ENCODE data around the gene IDH3A. TPM values are rescaled to one million over a fixed set of nuclear protein-coding genes. Genes with fewer than 3 reads are reported as not detected.

Gene IDH3A
- total RNA-seq, 1 donor from 2014 or later = 19.3 TPM

DNA sequence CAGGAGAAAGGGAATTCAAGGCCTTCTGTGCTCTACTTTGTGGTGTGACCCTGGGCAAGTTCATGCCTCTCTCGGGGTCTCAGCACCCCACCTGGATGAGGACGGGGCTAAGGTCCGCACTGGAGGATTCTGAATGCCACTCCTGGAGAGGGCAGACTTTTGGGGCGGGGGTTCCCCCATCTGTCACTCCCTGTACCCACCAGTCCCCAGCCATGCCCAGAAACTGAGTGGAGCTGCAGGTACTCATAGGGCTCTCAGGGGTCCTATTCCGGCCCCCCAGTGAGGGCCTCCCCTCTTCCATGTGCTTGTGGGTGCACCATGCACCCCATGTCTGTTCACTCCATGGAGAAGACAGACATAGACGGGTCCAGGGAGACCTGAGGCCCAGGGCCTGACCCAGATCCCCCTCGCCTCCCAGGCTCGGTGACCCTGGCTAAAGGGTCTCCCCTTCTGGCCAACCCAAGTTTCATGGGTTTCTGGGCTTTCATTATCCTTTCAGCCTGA is 59.2 kb downstream of the IDH3A start:
- no peaks in the 10 kb centered on the region for H3K9me3 ChIP-seq (ENCODE audit: low read depth)
- H3K27ac ChIP-seq = no peak overlapping the region
- no peaks in the 10 kb centered on the region for H3K4me1 ChIP-seq
- H3K4me3 ChIP-seq = no peak overlapping the region
- Mint-ChIP-seq H3K9me3 (no peaks in the 10 kb centered on the region), H3K27me3 (ENCODE audit: insufficient read depth, low read depth) (peaks cover 7% of the 10 kb centered on the region), H3K4me1 (peaks cover 20% of the 10 kb centered on the region), H3K36me3 (no peaks in the 10 kb centered on the region), H3K4me3 (no peak overlapping the region), H3K27ac (no peak overlapping the region)
- H3K9ac ChIP-seq = no peak overlapping the region
- no peaks in the 10 kb centered on the region for H3K79me2 ChIP-seq (ENCODE audit: low read depth)
- no peaks in the 10 kb centered on the region for H3K27me3 ChIP-seq
- H3K4me2 ChIP-seq = no peak overlapping the region
- H4K20me1 ChIP-seq (ENCODE audit: low read depth) = no peaks in the 10 kb centered on the region
- TF ChIP-seq EZH2phosphoT487 (IDR thresholded peaks at IDR 0.05) = no peak
- TF ChIP-seq EZH2 (IDR thresholded peaks at IDR 0.05) = no peak
- TF ChIP-seq CTCF (IDR thresholded peaks at IDR 0.05) = no peak
- no peak for DNase-seq (ENCODE audit: low spot score)
- H3F3A ChIP-seq (ENCODE audit: low read depth) = no peaks in the 10 kb centered on the region
- H2AFZ ChIP-seq (replicated peaks) = no peak overlapping the region
- H3K36me3 ChIP-seq = no peaks in the 10 kb centered on the region

DNA sequence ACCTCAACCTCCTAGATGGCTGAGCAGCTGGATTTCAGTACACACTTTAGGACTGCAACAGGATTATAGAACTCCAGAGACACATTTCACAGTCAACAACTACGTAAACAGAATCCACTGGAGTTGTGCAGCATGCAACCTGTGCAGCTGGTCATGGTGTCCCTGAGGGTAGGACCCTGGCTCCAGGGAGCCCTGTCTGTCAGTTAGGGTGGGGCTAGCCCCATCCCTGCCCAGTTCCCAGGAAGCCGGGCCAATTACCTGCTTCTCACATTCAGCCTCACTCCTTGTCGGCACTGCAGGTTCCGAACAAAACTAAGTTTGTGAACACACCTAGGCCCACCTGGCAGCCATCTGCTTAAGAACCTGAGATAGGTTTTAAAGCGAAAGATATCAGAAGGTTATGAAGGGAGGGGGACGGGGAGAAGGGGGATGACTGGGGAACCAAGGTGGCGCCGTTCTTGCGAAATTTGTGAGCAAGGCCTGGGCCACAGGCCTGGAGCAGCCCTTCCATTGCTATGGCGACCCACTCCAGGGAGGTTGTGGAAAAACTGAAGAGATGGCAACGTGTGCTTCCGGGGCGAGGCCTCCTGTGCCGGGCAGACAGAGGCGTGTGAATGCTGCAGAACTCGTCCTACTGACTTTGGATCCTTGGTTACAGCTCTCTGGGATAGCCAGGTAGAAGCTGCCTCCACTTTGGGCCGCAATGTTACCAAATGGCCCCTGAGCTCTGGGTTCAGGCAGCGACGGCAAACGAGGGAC is 59.9 kb downstream of the IDH3A start:
- no peaks in the 10 kb centered on the region for H4K20me1 ChIP-seq (ENCODE audit: low read depth)
- Mint-ChIP-seq H3K9me3 (no peaks in the 10 kb centered on the region), H3K27ac (no peak overlapping the region), H3K36me3 (no peaks in the 10 kb centered on the region), H3K27me3 (ENCODE audit: insufficient read depth, low read depth) (peaks cover 3% of the 10 kb centered on the region), H3K4me1 (peaks cover 20% of the 10 kb centered on the region), H3K4me3 (no peak overlapping the region)
- H3K4me2 ChIP-seq = no peak overlapping the region
- TF ChIP-seq EZH2phosphoT487 (IDR thresholded peaks at IDR 0.05) (no peak), CTCF (IDR thresholded peaks at IDR 0.05) (no peak), EZH2 (IDR thresholded peaks at IDR 0.05) (no peak)
- H3K36me3 ChIP-seq = no peaks in the 10 kb centered on the region
- H3K79me2 ChIP-seq (ENCODE audit: low read depth) = no peaks in the 10 kb centered on the region
- H3K9ac ChIP-seq = no peak overlapping the region
- H3K27me3 ChIP-seq = no peaks in the 10 kb centered on the region
- H2AFZ ChIP-seq (replicated peaks) = no peak overlapping the region
- no peak overlapping the region for H3K4me3 ChIP-seq
- DNase-seq (ENCODE audit: low spot score) = no peak
- no peaks in the 10 kb centered on the region for H3K4me1 ChIP-seq
- no peak overlapping the region for H3K27ac ChIP-seq
- H3F3A ChIP-seq (ENCODE audit: low read depth) = no peaks in the 10 kb centered on the region
- H3K9me3 ChIP-seq (ENCODE audit: low read depth) = no peaks in the 10 kb centered on the region

DNA sequence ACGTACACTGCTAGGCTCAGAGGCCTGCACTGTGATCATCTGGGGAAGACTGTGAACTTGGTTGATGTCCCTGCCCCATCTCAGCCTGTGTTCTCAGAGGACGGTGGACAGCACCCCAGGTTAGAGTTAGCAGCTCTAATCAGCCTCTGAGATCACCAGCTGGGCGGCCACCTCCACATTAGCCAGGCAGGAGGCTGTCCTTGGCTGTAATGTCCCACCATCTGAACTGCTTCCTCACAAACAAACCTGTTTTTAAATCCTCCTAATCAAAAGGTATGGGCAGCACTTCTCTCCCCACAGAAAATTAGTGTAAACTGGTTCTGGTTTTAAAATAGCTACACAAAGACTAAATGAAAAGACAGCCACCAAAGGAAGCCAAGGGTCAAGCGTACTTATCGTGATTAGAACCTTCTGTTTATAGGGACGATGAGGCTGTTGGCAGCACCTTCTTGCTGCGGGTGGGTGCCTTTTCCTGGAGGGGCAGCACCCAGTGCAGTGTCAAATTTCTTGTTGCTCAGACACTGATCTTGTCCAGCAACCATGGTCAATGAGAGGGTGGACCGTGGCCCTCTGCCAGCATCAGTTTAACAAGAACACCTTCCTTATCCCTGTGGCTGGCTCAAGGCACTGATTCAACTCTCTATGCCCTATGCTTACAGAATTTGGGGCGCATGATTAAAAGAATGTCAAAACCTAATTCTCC is 60.6 kb downstream of the IDH3A start:
- Mint-ChIP-seq H3K27ac (no peak overlapping the region), H3K4me1 (peaks cover 21% of the 10 kb centered on the region), H3K9me3 (no peaks in the 10 kb centered on the region), H3K27me3 (ENCODE audit: insufficient read depth, low read depth) (peaks cover 3% of the 10 kb centered on the region), H3K4me3 (no peak overlapping the region), H3K36me3 (no peaks in the 10 kb centered on the region)
- Histone ChIP-seq H3F3A (ENCODE audit: low read depth) (no peaks in the 10 kb centered on the region), H3K9me3 (ENCODE audit: low read depth) (no peaks in the 10 kb centered on the region), H3K4me3 (no peak overlapping the region), H3K4me1 (no peaks in the 10 kb centered on the region), H3K27me3 (no peaks in the 10 kb centered on the region), H3K27ac (no peak overlapping the region), H3K9ac (no peak overlapping the region), H4K20me1 (ENCODE audit: low read depth) (no peaks in the 10 kb centered on the region), H3K36me3 (no peaks in the 10 kb centered on the region), H3K4me2 (no peak overlapping the region), H3K79me2 (ENCODE audit: low read depth) (no peaks in the 10 kb centered on the region), H2AFZ (replicated peaks) (no peak overlapping the region)
- no peak for DNase-seq (ENCODE audit: low spot score)
- TF ChIP-seq EZH2phosphoT487 (IDR thresholded peaks at IDR 0.05) = no peak

DNA sequence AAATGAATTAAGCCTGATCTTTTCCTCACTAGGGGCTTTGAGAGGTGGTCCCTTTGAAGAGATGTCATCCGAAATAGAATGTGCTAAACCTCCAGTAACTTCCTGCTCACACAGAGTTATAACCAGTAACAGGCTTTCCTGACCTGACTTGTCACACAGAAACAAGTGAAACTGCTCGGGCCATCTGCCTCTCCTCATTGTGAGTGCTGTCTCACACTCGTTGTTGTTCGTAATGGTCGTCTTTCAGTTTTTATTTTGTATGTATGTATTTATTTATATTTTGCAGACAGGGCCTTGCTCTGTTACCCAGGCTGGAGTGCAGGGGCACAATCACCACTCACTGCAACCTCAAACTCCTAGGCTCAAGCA is 61.2 kb downstream of the IDH3A start:
- no peaks in the 10 kb centered on the region for H3K9me3 Mint-ChIP-seq
- Histone ChIP-seq H3K4me1 (no peaks in the 10 kb centered on the region), H3K9ac (no peak overlapping the region), H3K9me3 (ENCODE audit: low read depth) (no peaks in the 10 kb centered on the region), H3F3A (ENCODE audit: low read depth) (no peaks in the 10 kb centered on the region), H3K4me2 (no peak overlapping the region), H4K20me1 (ENCODE audit: low read depth) (no peaks in the 10 kb centered on the region), H3K4me3 (no peak overlapping the region), H3K27me3 (no peaks in the 10 kb centered on the region), H3K79me2 (ENCODE audit: low read depth) (no peaks in the 10 kb centered on the region), H2AFZ (replicated peaks) (no peak overlapping the region), H3K27ac (no peak overlapping the region), H3K36me3 (no peaks in the 10 kb centered on the region)
- peaks cover 3% of the 10 kb centered on the region for H3K27me3 Mint-ChIP-seq (ENCODE audit: insufficient read depth, low read depth)
- H3K27ac Mint-ChIP-seq = no peak overlapping the region
- no peak for DNase-seq (ENCODE audit: low spot score)
- TF ChIP-seq EZH2 (IDR thresholded peaks at IDR 0.05) = no peak
- TF ChIP-seq CTCF (IDR thresholded peaks at IDR 0.05) = no peak
- TF ChIP-seq EZH2phosphoT487 (IDR thresholded peaks at IDR 0.05) = no peak
- no peaks in the 10 kb centered on the region for H3K36me3 Mint-ChIP-seq
- H3K4me3 Mint-ChIP-seq = no peak overlapping the region
- peaks cover 24% of the 10 kb centered on the region for H3K4me1 Mint-ChIP-seq

Measured in neural progenitor cell (in vitro differentiated cells).